22Rv1 (cell line): ENCODE data around the gene RAD51AP2.

Experiments
- ZFX ChIP-seq: fragments of 450-650 bp; IDR thresholded peaks from 2 replicates; pipeline ENCODE4 v1.6.1; 2017; ENCODE audit warnings: antibody characterized with exemption, borderline replicate concordance
- TF ChIP-seq, protein P1 (sequence below): fragments of 450-650 bp; IDR thresholded peaks from 2 replicates; pipeline ENCODE4 v1.5.1; 2017; ENCODE audit warnings: mild to moderate bottlenecking

GRCh38 chr2:17479875-17480274, 38.4 kb downstream of the RAD51AP2 start:
- TF ChIP-seq, protein P1, sequence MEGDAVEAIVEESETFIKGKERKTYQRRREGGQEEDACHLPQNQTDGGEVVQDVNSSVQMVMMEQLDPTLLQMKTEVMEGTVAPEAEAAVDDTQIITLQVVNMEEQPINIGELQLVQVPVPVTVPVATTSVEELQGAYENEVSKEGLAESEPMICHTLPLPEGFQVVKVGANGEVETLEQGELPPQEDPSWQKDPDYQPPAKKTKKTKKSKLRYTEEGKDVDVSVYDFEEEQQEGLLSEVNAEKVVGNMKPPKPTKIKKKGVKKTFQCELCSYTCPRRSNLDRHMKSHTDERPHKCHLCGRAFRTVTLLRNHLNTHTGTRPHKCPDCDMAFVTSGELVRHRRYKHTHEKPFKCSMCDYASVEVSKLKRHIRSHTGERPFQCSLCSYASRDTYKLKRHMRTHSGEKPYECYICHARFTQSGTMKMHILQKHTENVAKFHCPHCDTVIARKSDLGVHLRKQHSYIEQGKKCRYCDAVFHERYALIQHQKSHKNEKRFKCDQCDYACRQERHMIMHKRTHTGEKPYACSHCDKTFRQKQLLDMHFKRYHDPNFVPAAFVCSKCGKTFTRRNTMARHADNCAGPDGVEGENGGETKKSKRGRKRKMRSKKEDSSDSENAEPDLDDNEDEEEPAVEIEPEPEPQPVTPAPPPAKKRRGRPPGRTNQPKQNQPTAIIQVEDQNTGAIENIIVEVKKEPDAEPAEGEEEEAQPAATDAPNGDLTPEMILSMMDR, result no peak
- no peak for TF ChIP-seq ZFX
